HCT116 (cell line): ENCODE measurements around the gene FAM229B. TPM values are rescaled to one million over a fixed set of nuclear protein-coding genes. Genes with fewer than 3 reads are reported as not detected.

ENCODE experiments used
- ATAC-seq: fragments of 200-7000 bp; cut with Tn5 transposase; 2 replicates; pipeline ENCODE4 v1.9.1; 2020; ENCODE audit warnings: mild to moderate bottlenecking, moderate library complexity
- BruUV-seq: library from RNA; stranded (reverse); fragments of 400-500 nt; replicated peaks from 2 replicates; lab custom pipeline; 2021; lab: Mats Ljungman, UMichigan
- CTCF ChIA-PET: fragments of 300-600 bp; sonication (Branson Sonifier 250); formaldehyde crosslinking; loops from one replicate; lab custom pipeline; 2021; ENCODE audit warnings: antibody characterized with exemption; lab: Charles Lee
- POLR2A ChIA-PET: fragments of 300-600, 350-600 bp; sonication (Branson Sonifier 250); formaldehyde crosslinking; loops from one replicate; lab custom pipeline; 2021; ENCODE audit warnings: antibody characterized with exemption; lab: Charles Lee
- RAD21 ChIA-PET, 2 experiments: fragments of 300-600 bp; sonication (Branson Sonifier 250); formaldehyde crosslinking; loops; one replicate each; lab custom pipeline; 2023; ENCODE audit warnings: low total read pairs in 2 of 2; ENCODE audit not compliant: uncharacterized antibody in 2 of 2, unreplicated experiment in 2 of 2, low non-redundant PET in 1 of 2; lab: Charles Lee
- DNase-seq: peaks from one replicate; pipeline ENCODE4 v3.0.0-alpha.2; 2010; ENCODE audit warnings: low read depth, low spot score
- H2AFZ ChIP-seq: fragments of 200-600 bp; shearing (Covaris generic), sonication (generic); 2 replicates; pipeline ENCODE4 v1.6.1; 2017; ENCODE audit warnings: low read depth, mixed run types, mixed read lengths, antibody characterized with exemption, low read length; ENCODE audit not compliant: poor library complexity, severe bottlenecking
- H3K27ac ChIP-seq: 2 replicates; pipeline ENCODE4 v1.5.1; 2012; ENCODE audit warnings: low read depth, low read length
- H3K27me3 ChIP-seq: fragments of 200-600 bp; sonication (generic); 2 replicates; pipeline ENCODE4 v1.6.1; 2016; ENCODE audit warnings: mixed run types, low read length, mixed read lengths; ENCODE audit not compliant: insufficient read depth
- H3K36me3 ChIP-seq, 2 experiments: fragments of 200-500 bp in 1 of 2; fragments of 200-600 bp in 1 of 2; sonication (Bioruptor generic) in 1 of 2; sonication (generic) in 1 of 2; 2 replicates each; pipeline versions ENCODE4 v1.5.1 to v1.6.1; 2014 to 2016; ENCODE audit warnings: low read length in 2 of 2, inconsistent platforms in 1 of 2, mixed read lengths in 1 of 2, mixed run types in 1 of 2; ENCODE audit not compliant: insufficient read depth in 2 of 2, control insufficient read depth in 1 of 2
- H3K4me1 ChIP-seq, 2 experiments: fragments of 200-600 bp in 1 of 2; sonication (generic) in 1 of 2; 2 replicates each; pipeline versions ENCODE4 v1.5.1 to v1.6.1; 2012 to 2017; ENCODE audit warnings: low read length in 2 of 2, inconsistent platforms in 1 of 2, mild to moderate bottlenecking in 1 of 2, mixed read lengths in 1 of 2, mixed run types in 1 of 2, moderate library complexity in 1 of 2; ENCODE audit not compliant: insufficient read depth in 2 of 2, control insufficient read depth in 1 of 2
- H3K4me2 ChIP-seq: fragments of 200-600 bp; sonication (generic); 2 replicates; pipeline ENCODE4 v1.6.1; 2017; ENCODE audit warnings: mixed run types, low read length, mixed read lengths
- H3K4me3 ChIP-seq, 2 experiments: fragments of 200-600 bp in 1 of 2; sonication (generic) in 1 of 2; replicated peaks in 1 of 2; 2 replicates each; pipeline ENCODE4 v1.5.1; 2011 to 2016; ENCODE audit warnings: low read length in 2 of 2, control low read depth in 1 of 2, low read depth in 1 of 2, mild to moderate bottlenecking in 1 of 2, mixed read lengths in 1 of 2, mixed run types in 1 of 2
- H3K79me2 ChIP-seq: fragments of 200-600 bp; sonication (generic); 2 replicates; pipeline ENCODE4 v1.6.1; 2017; ENCODE audit warnings: mild to moderate bottlenecking, mixed run types, low read length, moderate library complexity, mixed read lengths; ENCODE audit not compliant: insufficient read depth
- H3K9ac ChIP-seq: fragments of 200-600 bp; sonication (generic); 2 replicates; pipeline ENCODE4 v1.6.1; 2016; ENCODE audit warnings: low read length, mixed read lengths
- H3K9me2 ChIP-seq: fragments of 200-600 bp; sonication (generic), shearing (Covaris generic); 2 replicates; pipeline ENCODE4 v1.6.1; 2017; ENCODE audit warnings: mixed run types, mild to moderate bottlenecking, moderate library complexity; ENCODE audit not compliant: insufficient read depth
- H3K9me3 ChIP-seq, 2 experiments: fragments of 200-500 bp in 1 of 2; fragments of 200-600 bp in 1 of 2; sonication (Bioruptor generic) in 1 of 2; sonication (generic) in 1 of 2; 2 replicates each; pipeline ENCODE4 v1.6.1; 2014 to 2017; ENCODE audit warnings: low read length in 2 of 2, mixed read lengths in 2 of 2, inconsistent platforms in 1 of 2, low read depth in 1 of 2, mild to moderate bottlenecking in 1 of 2, mixed run types in 1 of 2, moderate library complexity in 1 of 2; ENCODE audit not compliant: control insufficient read depth in 1 of 2, insufficient read depth in 1 of 2
- H4K20me1 ChIP-seq: fragments of 200-600 bp; sonication (generic), shearing (Covaris generic); 2 replicates; pipeline ENCODE4 v1.6.1; 2017; ENCODE audit warnings: mixed run types, mild to moderate bottlenecking, moderate library complexity; ENCODE audit not compliant: insufficient read depth
- ATF3 ChIP-seq: IDR thresholded peaks from 2 replicates; pipeline ENCODE4 v1.6.1; 2012
- CTCF ChIP-seq, 3 experiments: fragments of 200-600 bp in 1 of 3; sonication (generic) in 1 of 3; IDR thresholded peaks in 2 of 3; conservative IDR thresholded peaks in 1 of 3; 2 replicates each; pipeline ENCODE4 v1.5.1; 2012 to 2017; ENCODE audit warnings: low read depth in 2 of 3, low read length in 2 of 3, antibody characterized with exemption in 1 of 3, borderline replicate concordance in 1 of 3, control low read depth in 1 of 3, mild to moderate bottlenecking in 1 of 3, mixed read lengths in 1 of 3, mixed run types in 1 of 3, moderate library complexity in 1 of 3; ENCODE audit not compliant: insufficient read depth in 1 of 3
- EGR1 ChIP-seq: IDR thresholded peaks from 2 replicates; pipeline ENCODE4 v1.6.1; 2012; ENCODE audit warnings: low read depth
- MAX ChIP-seq: IDR thresholded peaks from 2 replicates; pipeline ENCODE4 v1.6.1; 2012
- SRF ChIP-seq: IDR thresholded peaks from 2 replicates; pipeline ENCODE4 v1.6.1; 2012; ENCODE audit warnings: low read depth
- TCF7L2 ChIP-seq: IDR thresholded peaks from 2 replicates; pipeline ENCODE4 v1.7.0; 2011; ENCODE audit warnings: borderline replicate concordance, inconsistent platforms; ENCODE audit not compliant: insufficient read depth, insufficient read length; ENCODE audit errors: extremely low read depth
- ZBTB33 ChIP-seq: IDR thresholded peaks from 2 replicates; pipeline ENCODE4 v1.6.1; 2011; ENCODE audit warnings: mild to moderate bottlenecking, low read length, moderate library complexity; ENCODE audit not compliant: insufficient replicate concordance; ENCODE audit errors: extremely low read depth
- ZFX ChIP-seq: fragments of 450-650 bp; IDR thresholded peaks from 2 replicates; pipeline ENCODE4 v1.6.1; 2017
- intact Hi-C: fragments of 100-400 bp; cut with micrococcal nuclease; formaldehyde crosslinking; loops from 2 replicates; pipeline ENCODE4 v1.10.0; 2022
- total RNA-seq: library from RNA; stranded (reverse); gene quantifications from one replicate; pipeline ENCODE4 v1.2.1, GENCODE V29; 2021; ENCODE audit not compliant: unreplicated experiment

The FAM229B gene
- total RNA-seq, 1 experiment from 2014 or later = 11.4 TPM

- no peak for ATAC-seq
- RAD21 ChIA-PET = no interaction called here
- POLR2A ChIA-PET = no interaction called here
- Histone ChIP-seq H3K27me3 (no peaks in the 10 kb centered on the region), H3K9me3 (no peaks in the 10 kb centered on the region), H3K79me2 (no peaks in the 10 kb centered on the region), H3K27ac (no peak overlapping the region), H3K9ac (no peak overlapping the region), H4K20me1 (no peaks in the 10 kb centered on the region), H3K4me2 (no peak overlapping the region), H3K9me2 (no peaks in the 10 kb centered on the region), H3K4me1 (no peaks in the 10 kb centered on the region), H3K4me3 (no peak overlapping the region), H3K36me3 (no peaks in the 10 kb centered on the region), H2AFZ (no peak overlapping the region)
- TF ChIP-seq SRF (no peak), MAX (no peak), CTCF (IDR thresholded peaks at IDR 0.05 in 2 of 3, conservative IDR thresholded peaks at IDR 0.05 in 1 of 3; ENCODE audit: borderline replicate concordance in 1 of 3, insufficient read depth in 1 of 3, low read depth in 2 of 3, low read length in 2 of 3) (no peak), ZBTB33 (no peak), ATF3 (no peak), EGR1 (no peak), TCF7L2 (no peak), ZFX (no peak)
- intact Hi-C loops = no loop called here
- DNase-seq = no peak
- no TSS peak for BruUV-seq
- CTCF ChIA-PET = no interaction called here
These were observed 54.3 kb downstream of the FAM229B start for GRCh38 chr6:112141707-112142106.
